T-helper 1 cell treated with Interleukin-12 subunit alpha and Interleukin-12 subunit beta and Interleukin-4 antibody, amounts not matched to agents 30 ng/mL and 1 ng/mL, for 36 hours (primary cell): ENCODE results near the gene AKAP4. TPM values are rescaled to one million over a fixed set of nuclear protein-coding genes. Genes with fewer than 3 reads are reported as not detected.

Experiments
- intact Hi-C: fragments of 100-400 bp; cut with micrococcal nuclease; formaldehyde crosslinking; loops from one replicate; pipeline ENCODE4 v1.15.1; 2024
- total RNA-seq: library from RNA; stranded (reverse); gene quantifications from 2 replicates; pipeline ENCODE4 v1.2.3, GENCODE V29; 2022

Gene AKAP4
- not detected in 2 replicates for total RNA-seq

GRCh38 chrX:50200907-50201306 lies at the start of gene AKAP4:
TSS of gene AKAP4 (minus strand) at chrX:50201007. CDS start at chrX:50200889, 118 bp downstream.
- intact Hi-C loops = no loop called here

- intact Hi-C loops = no loop called here
Measured at GRCh38 chrX:50211510-50211909, 10.7 kb upstream of the AKAP4 start.

GRCh38 chrX:50206753-50207152 lies 5.9 kb upstream of the AKAP4 start:
- intact Hi-C loops = no loop called here

GRCh38 chrX:50204364-50204899 lies 3.6 kb upstream of the AKAP4 start, which contains the start of gene CCNB3:
TSS of gene CCNB3 (plus strand) at chrX:50204765. CDS start at chrX:50285164, 80,399 bp downstream.
- intact Hi-C loops = loop anchor here (1.0 to 2.0 kb wide), 3 partner anchors 282 to 325 kb away; partner anchors contain the start of genes CLCN5 and USP27X

- intact Hi-C loops = no loop called here
Measured at GRCh38 chrX:50202539-50202938, 1.7 kb upstream of the AKAP4 start.

- intact Hi-C loops = no loop called here
Measured at GRCh38 chrX:50198348-50198747, 2.5 kb downstream of the AKAP4 start.

GRCh38 chrX:50188859-50189600 lies 11.8 kb downstream of the AKAP4 start:
- intact Hi-C loops = no loop called here

- intact Hi-C loops = no loop called here
Measured at GRCh38 chrX:50183891-50184290, 16.9 kb downstream of the AKAP4 start.

GRCh38 chrX:50180073-50180940 lies 20.5 kb downstream of the AKAP4 start:
- intact Hi-C loops = no loop called here

GRCh38 chrX:50169717-50170116 lies 31.1 kb downstream of the AKAP4 start:
- intact Hi-C loops = no loop called here

- intact Hi-C loops = no loop called here
Measured at GRCh38 chrX:50168241-50168687, 32.5 kb downstream of the AKAP4 start.

- intact Hi-C loops = no loop called here
Measured at GRCh38 chrX:50167366-50167765, 33.4 kb downstream of the AKAP4 start.

GRCh38 chrX:50165727-50166126 lies 35.1 kb downstream of the AKAP4 start:
- intact Hi-C loops = no loop called here

- intact Hi-C loops = no loop called here
Measured at GRCh38 chrX:50161127-50161526, 39.7 kb downstream of the AKAP4 start.

GRCh38 chrX:50158593-50158992 lies 42.2 kb downstream of the AKAP4 start:
- intact Hi-C loops = no loop called here

GRCh38 chrX:50157545-50158135 lies 43.2 kb downstream of the AKAP4 start:
- intact Hi-C loops = no loop called here

- intact Hi-C loops = no loop called here
Measured at GRCh38 chrX:50154429-50154828, 46.4 kb downstream of the AKAP4 start.

GRCh38 chrX:50152456-50152855 lies 48.4 kb downstream of the AKAP4 start:
- intact Hi-C loops = no loop called here

GRCh38 chrX:50147972-50148371 lies 52.8 kb downstream of the AKAP4 start:
- intact Hi-C loops = no loop called here
